GM23338 (cell line): ENCODE results near the gene GPR89B. TPM values are rescaled to one million over a fixed set of nuclear protein-coding genes. Genes with fewer than 3 reads are reported as not detected.

ENCODE experiments used
- ATAC-seq: fragments of 200-7000 bp; cut with Tn5 transposase; 3 replicates; pipeline ENCODE4 v1.9.1; 2020
- DNase-seq: peaks from one replicate; pipeline ENCODE4 v3.0.0-alpha.2; 2015; ENCODE audit warnings: low spot score
- H2AFZ ChIP-seq: fragments of 200-600 bp; sonication (generic); 2 replicates; pipeline ENCODE4 v1.8.0; 2016; ENCODE audit warnings: antibody characterized with exemption, mild to moderate bottlenecking, moderate library complexity
- H3F3A ChIP-seq: fragments of 200-600 bp; sonication (generic); replicated peaks from 2 replicates; pipeline ENCODE4 v1.8.0; 2017; ENCODE audit warnings: antibody characterized with exemption, mixed run types, low read depth
- H3K27ac ChIP-seq: fragments of 200-600 bp; sonication (generic); 2 replicates; pipeline ENCODE4 v1.6.1; 2016; ENCODE audit warnings: low read depth
- H3K27me3 ChIP-seq: fragments of 200-600 bp; sonication (generic); 2 replicates; pipeline ENCODE4 v1.8.0; 2016; ENCODE audit warnings: mild to moderate bottlenecking, mixed run types, moderate library complexity; ENCODE audit not compliant: insufficient read depth
- H3K36me3 ChIP-seq: fragments of 200-600 bp; sonication (generic); 2 replicates; pipeline ENCODE4 v1.8.0; 2016; ENCODE audit warnings: mild to moderate bottlenecking; ENCODE audit not compliant: insufficient read depth
- H3K4me1 ChIP-seq: fragments of 200-600 bp; sonication (generic); 2 replicates; pipeline ENCODE4 v1.8.0; 2016; ENCODE audit warnings: mild to moderate bottlenecking, moderate library complexity; ENCODE audit not compliant: insufficient read depth
- H3K4me2 ChIP-seq: fragments of 200-600 bp; sonication (generic); 2 replicates; pipeline ENCODE4 v1.7.1; 2017; ENCODE audit warnings: mixed run types
- H3K4me3 ChIP-seq: fragments of 200-600 bp; sonication (generic); 2 replicates; pipeline ENCODE4 v1.6.1; 2016; ENCODE audit warnings: mixed run types
- H3K79me2 ChIP-seq: fragments of 200-600 bp; sonication (generic); replicated peaks from 2 replicates; pipeline ENCODE4 v1.8.0; 2017; ENCODE audit warnings: mild to moderate bottlenecking; ENCODE audit not compliant: insufficient read depth
- H3K9me2 ChIP-seq: fragments of 200-600 bp; sonication (generic); 2 replicates; pipeline ENCODE4 v1.8.0; 2017; ENCODE audit not compliant: insufficient read depth
- H4K20me1 ChIP-seq: fragments of 200-600 bp; sonication (generic); replicated peaks from 2 replicates; pipeline ENCODE4 v1.8.0; 2017; ENCODE audit warnings: mild to moderate bottlenecking; ENCODE audit not compliant: insufficient read depth
- H3K27ac Mint-ChIP-seq: 2 replicates; pipeline ENCODE4 v1.8.0; 2020; ENCODE audit warnings: inconsistent platforms, mild to moderate bottlenecking, moderate library complexity, mixed read lengths
- H3K27me3 Mint-ChIP-seq: 3 replicates; pipeline ENCODE4 v1.8.0; 2022; ENCODE audit warnings: low read depth, mild to moderate bottlenecking, moderate library complexity, mixed read lengths, inconsistent platforms; ENCODE audit not compliant: insufficient read depth, poor library complexity
- H3K36me3 Mint-ChIP-seq: 3 replicates; pipeline ENCODE4 v1.8.0; 2021; ENCODE audit warnings: low read depth, mild to moderate bottlenecking, inconsistent platforms, moderate library complexity, mixed read lengths
- H3K4me1 Mint-ChIP-seq: 3 replicates; pipeline ENCODE4 v1.8.0; 2020; ENCODE audit warnings: mild to moderate bottlenecking, inconsistent platforms, mixed read lengths
- H3K4me3 Mint-ChIP-seq: 3 replicates; pipeline ENCODE4 v1.8.0; 2021; ENCODE audit warnings: moderate library complexity, mild to moderate bottlenecking, inconsistent platforms, mixed read lengths
- H3K9me3 Mint-ChIP-seq: 3 replicates; pipeline ENCODE4 v1.8.0; 2020; ENCODE audit warnings: moderate library complexity, mild to moderate bottlenecking, inconsistent platforms, mixed read lengths
- CREB1 ChIP-seq: fragments of 250-450 bp; sonication (Bioruptor Pico); IDR thresholded peaks from 2 replicates; pipeline ENCODE4 v1.5.0; 2020; ENCODE audit warnings: low read depth, mild to moderate bottlenecking, moderate library complexity
- CTCF ChIP-seq, 2 experiments: fragments of 200-600 bp in 1 of 2; sonication (generic) in 1 of 2; conservative IDR thresholded peaks; 2 replicates each; pipeline versions ENCODE4 v1.5.1 to v1.6.1; 2016 to 2017; ENCODE audit warnings: antibody characterized with exemption in 2 of 2, low read depth in 2 of 2, mild to moderate bottlenecking in 2 of 2, moderate library complexity in 1 of 2
- EZH2 ChIP-seq: fragments of 200-600 bp; sonication (generic); IDR thresholded peaks from one replicate; pipeline ENCODE4 v1.8.0; 2017; ENCODE audit warnings: antibody characterized with exemption, mild to moderate bottlenecking, low read depth; ENCODE audit not compliant: unreplicated experiment
- EZH2phosphoT487 ChIP-seq: fragments of 200-600 bp; sonication (generic); IDR thresholded peaks from one replicate; pipeline ENCODE4 v1.8.1; 2018; ENCODE audit warnings: antibody characterized with exemption; ENCODE audit not compliant: unreplicated experiment
- JUNB ChIP-seq: IDR thresholded peaks from one replicate; pipeline ENCODE4 v1.6.1; 2016; ENCODE audit warnings: antibody characterized with exemption; ENCODE audit not compliant: unreplicated experiment
- NANOG ChIP-seq: IDR thresholded peaks from 2 replicates; pipeline ENCODE4 v1.6.1; 2016; ENCODE audit warnings: antibody characterized with exemption, borderline replicate concordance
- POLR2AphosphoS5 ChIP-seq: IDR thresholded peaks from 2 replicates; pipeline ENCODE4 v1.6.1; 2016; ENCODE audit warnings: antibody characterized with exemption, low read depth
- STAT1 ChIP-seq: IDR thresholded peaks from one replicate; pipeline ENCODE4 v1.6.1; 2016; ENCODE audit warnings: antibody characterized with exemption; ENCODE audit not compliant: unreplicated experiment
- ZNF114 ChIP-seq: fragments of 250-450 bp; sonication (Bioruptor Pico); IDR thresholded peaks from 2 replicates; pipeline ENCODE4 v1.5.0; 2020; ENCODE audit warnings: mild to moderate bottlenecking, moderate library complexity
- ZNF331 ChIP-seq: fragments of 250-450 bp; sonication (Bioruptor Pico); IDR thresholded peaks from 2 replicates; pipeline ENCODE4 v1.5.0; 2020; ENCODE audit warnings: low read depth, mild to moderate bottlenecking, moderate library complexity
- polyA plus RNA-seq: library from polyadenylated mRNA; unstranded; fragments of >200 nt; fragmentation: Nextera tagmentation; extraction: Ambion mirVana; gene quantifications from 2 replicates; pipeline ENCODE4 v1.2.1, GENCODE V29; 2016
- total RNA-seq: library from RNA; depleted of rRNA; stranded (reverse); fragments of >200 nt; shearing (Covaris generic); gene quantifications from 2 replicates; pipeline ENCODE4 v1.2.3, GENCODE V29; 2014
- TF ChIP-seq, protein P1 (sequence below): IDR thresholded peaks from 2 replicates; pipeline ENCODE4 v1.6.1; 2016; ENCODE audit warnings: antibody characterized with exemption

The GPR89B gene
- total and polyA plus RNA-seq, 2 experiments from 2014 or later, result 25.7 to 27.7 TPM

DNA sequence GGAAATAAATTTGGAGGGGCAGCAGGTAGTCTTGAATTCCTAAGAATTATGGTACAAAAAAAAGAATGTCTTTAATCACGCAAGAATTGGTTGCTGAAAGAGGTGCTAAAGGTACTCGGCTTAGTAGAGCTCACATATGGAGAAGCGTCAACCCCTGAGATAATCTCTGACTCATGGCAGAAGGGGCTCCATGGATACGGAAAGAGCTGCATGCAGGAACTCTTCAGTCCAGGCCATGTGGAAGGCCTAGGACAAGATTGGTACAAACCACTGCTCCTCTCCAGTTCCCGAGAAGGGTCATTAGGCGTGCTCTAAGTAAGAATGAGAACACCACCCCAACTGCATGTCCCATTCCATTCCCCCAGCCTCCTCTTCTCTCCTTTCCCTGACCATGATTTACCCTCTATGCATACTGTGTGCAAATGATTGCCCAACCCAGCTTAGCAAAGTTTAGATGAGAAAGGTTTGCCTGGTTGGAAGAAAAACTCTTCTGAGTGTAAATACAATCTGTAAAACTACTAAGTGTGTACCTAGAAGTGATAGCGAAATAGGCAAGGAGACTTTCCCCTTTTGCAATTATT lies 14.8 kb upstream of the GPR89B start (continued):
- TF ChIP-seq POLR2AphosphoS5 (no peak), CTCF (conservative IDR thresholded peaks at IDR 0.05; ENCODE audit: low read depth in 2 of 2) (no peak), NANOG (no peak), JUNB (no peak), ZNF331 (no peak), CREB1 (CRISPR knock-in tag) (no peak)
- TF ChIP-seq, protein P1, sequence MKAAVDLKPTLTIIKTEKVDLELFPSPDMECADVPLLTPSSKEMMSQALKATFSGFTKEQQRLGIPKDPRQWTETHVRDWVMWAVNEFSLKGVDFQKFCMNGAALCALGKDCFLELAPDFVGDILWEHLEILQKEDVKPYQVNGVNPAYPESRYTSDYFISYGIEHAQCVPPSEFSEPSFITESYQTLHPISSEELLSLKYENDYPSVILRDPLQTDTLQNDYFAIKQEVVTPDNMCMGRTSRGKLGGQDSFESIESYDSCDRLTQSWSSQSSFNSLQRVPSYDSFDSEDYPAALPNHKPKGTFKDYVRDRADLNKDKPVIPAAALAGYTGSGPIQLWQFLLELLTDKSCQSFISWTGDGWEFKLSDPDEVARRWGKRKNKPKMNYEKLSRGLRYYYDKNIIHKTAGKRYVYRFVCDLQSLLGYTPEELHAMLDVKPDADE, result no peak

- Histone ChIP-seq H2AFZ (no peak overlapping the region), H4K20me1 (no peaks in the 10 kb centered on the region), H3K4me2 (no peak overlapping the region), H3K36me3 (no peaks in the 10 kb centered on the region), H3K4me3 (no peak overlapping the region), H3K4me1 (peaks cover 2% of the 10 kb centered on the region; the same call in 1 of the 2 replicates), H3K27ac (no peak overlapping the region), H3F3A (no peaks in the 10 kb centered on the region), H3K9me2 (no peaks in the 10 kb centered on the region), H3K79me2 (no peaks in the 10 kb centered on the region), H3K27me3 (no peaks in the 10 kb centered on the region)
- Mint-ChIP-seq H3K27me3 (peaks cover 2% of the 10 kb centered on the region), H3K4me3 (no peak overlapping the region), H3K9me3 (no peaks in the 10 kb centered on the region), H3K4me1 (peaks cover 5% of the 10 kb centered on the region; the same call in 2 of the 3 replicates), H3K27ac (no peak overlapping the region), H3K36me3 (no peaks in the 10 kb centered on the region)
- ATAC-seq (no peak), DNase-seq (no peak)
- TF ChIP-seq ZNF331, result no peak
- TF ChIP-seq EZH2phosphoT487, result no peak
- no peak for TF ChIP-seq CTCF (conservative IDR thresholded peaks at IDR 0.05; ENCODE audit: low read depth in 2 of 2)
- TF ChIP-seq JUNB, result no peak
- no peak for TF ChIP-seq STAT1
- TF ChIP-seq, protein P1, result no peak
- TF ChIP-seq EZH2, result no peak
- TF ChIP-seq ZNF114, result no peak
- no peak for TF ChIP-seq POLR2AphosphoS5
- TF ChIP-seq NANOG, result no peak
- no peak for TF ChIP-seq CREB1 (CRISPR knock-in tag)
Observed at GRCh38 chr1:147919896-147920295, 8.3 kb upstream of the GPR89B start.
